Measurements from ENCODE around the gene TMEM208.

The TMEM208 gene

GRCh38 chr16:67226804-67227566 lies at the start of gene TMEM208:
Gene TMEM208 (plus strand): TSS chr16:67227130. CDS start chr16:67227219, 89 bp downstream.
- DNase-seq (ENCODE audit: low spot score) = peak; percentile 96

- peak; percentile 64 for DNase-seq (ENCODE audit: low spot score)
These were observed 48.9 kb upstream of the TMEM208 start for GRCh38 chr16:67177743-67178699.

- no peak for DNase-seq (ENCODE audit: low spot score)
These were observed 47.4 kb upstream of the TMEM208 start for GRCh38 chr16:67179421-67180080.

GRCh38 chr16:67180166-67180565 lies 46.8 kb upstream of the TMEM208 start:
- no peak for DNase-seq (ENCODE audit: low spot score)

GRCh38 chr16:67181346-67181745 lies 45.6 kb upstream of the TMEM208 start:
- DNase-seq (ENCODE audit: low spot score) = no peak

GRCh38 chr16:67182288-67182687 lies 44.6 kb upstream of the TMEM208 start:
- DNase-seq (ENCODE audit: low spot score) = no peak

- no peak for DNase-seq (ENCODE audit: low spot score)
These were observed 43.7 kb upstream of the TMEM208 start for GRCh38 chr16:67183284-67183626.

- peak; percentile 96 for DNase-seq (ENCODE audit: low spot score)
These were observed 43.1 kb upstream of the TMEM208 start, which contains the start of gene MATCAP1 for GRCh38 chr16:67183627-67184452. Gene MATCAP1 (minus strand): TSS chr16:67183963. CDS start chr16:67180610, 3,353 bp downstream.

- no peak for DNase-seq (ENCODE audit: low spot score)
These were observed 42.4 kb upstream of the TMEM208 start for GRCh38 chr16:67184453-67184994.

GRCh38 chr16:67184995-67185650 lies 41.8 kb upstream of the TMEM208 start:
- DNase-seq (ENCODE audit: low spot score) = peak; percentile 77

GRCh38 chr16:67185651-67186134 lies 41.2 kb upstream of the TMEM208 start:
- no peak for DNase-seq (ENCODE audit: low spot score)

GRCh38 chr16:67186550-67186950 lies 40.4 kb upstream of the TMEM208 start:
- DNase-seq (ENCODE audit: low spot score) = no peak

- DNase-seq (ENCODE audit: low spot score) = no peak
These were observed 39.6 kb upstream of the TMEM208 start for GRCh38 chr16:67187175-67187890.

- DNase-seq (ENCODE audit: low spot score) = no peak
These were observed 38.6 kb upstream of the TMEM208 start for GRCh38 chr16:67188323-67188722.

- DNase-seq (ENCODE audit: low spot score) = no peak
These were observed 38.1 kb upstream of the TMEM208 start for GRCh38 chr16:67188798-67189197.

GRCh38 chr16:67190041-67190440 lies 36.9 kb upstream of the TMEM208 start, which contains the start of gene EXOC3L1:
Gene EXOC3L1 (minus strand): TSS chr16:67190136. CDS start chr16:67189676, 460 bp downstream.
- DNase-seq (ENCODE audit: low spot score) = no peak

GRCh38 chr16:67190448-67191399 lies 36.2 kb upstream of the TMEM208 start:
- no peak for DNase-seq (ENCODE audit: low spot score)

GRCh38 chr16:67191411-67191994 lies 35.4 kb upstream of the TMEM208 start:
- DNase-seq (ENCODE audit: low spot score) = no peak
